CD14-positive monocyte (primary cell): Measurements from ENCODE around the gene TUBAL3. TPM values are rescaled to one million over a fixed set of nuclear protein-coding genes. Genes with fewer than 3 reads are reported as not detected.

Experiments
- DNase-seq, 3 donors: peaks; one replicate each; pipeline ENCODE4 v3.0.0-alpha.2; 2011 to 2022
- H2AFZ ChIP-seq: 2 replicates; pipeline ENCODE4 v1.6.0; 2012; ENCODE audit warnings: mild to moderate bottlenecking, low read depth, low read length, inconsistent platforms; ENCODE audit not compliant: insufficient read depth, poor library complexity, severe bottlenecking
- H3K27ac ChIP-seq, 2 donors: 1 replicate in 1 of 2; 2 replicates in 1 of 2; pipeline ENCODE4 v1.5.1; 2012 to 2013; ENCODE audit warnings: low read length in 2 of 2, control low read depth in 1 of 2, inconsistent platforms in 1 of 2, low read depth in 1 of 2, mild to moderate bottlenecking in 1 of 2
- H3K27me3 ChIP-seq, 2 donors: one replicate each; pipeline versions ENCODE4 v1.6.0 to v1.6.1; 2011 to 2013; ENCODE audit warnings: low read length in 2 of 2; ENCODE audit not compliant: control insufficient read depth in 2 of 2, insufficient read depth in 2 of 2
- H3K36me3 ChIP-seq, 2 donors: replicated peaks in 1 of 2; 1 replicate in 1 of 2; 2 replicates in 1 of 2; pipeline versions ENCODE4 v1.5.1 to v1.6.1; 2012 to 2013; ENCODE audit warnings: low read length in 2 of 2, control low read depth in 1 of 2, inconsistent platforms in 1 of 2, mild to moderate bottlenecking in 1 of 2; ENCODE audit not compliant: insufficient read depth in 2 of 2, control insufficient read depth in 1 of 2
- H3K4me1 ChIP-seq, 2 donors: 1 replicate in 1 of 2; 2 replicates in 1 of 2; pipeline versions ENCODE4 v1.5.1 to v1.6.1; 2012 to 2013; ENCODE audit warnings: low read length in 2 of 2, control low read depth in 1 of 2, inconsistent platforms in 1 of 2, mild to moderate bottlenecking in 1 of 2, moderate library complexity in 1 of 2; ENCODE audit not compliant: insufficient read depth in 2 of 2, control insufficient read depth in 1 of 2
- H3K4me2 ChIP-seq: replicated peaks from 2 replicates; pipeline ENCODE3; 2012; ENCODE audit warnings: low read length, moderate library complexity, mild to moderate bottlenecking; ENCODE audit not compliant: poor library complexity, severe bottlenecking; ENCODE audit errors: extremely low read depth
- H3K4me3 ChIP-seq, 3 experiments: fragments of 200-600 bp in 1 of 3; sonication (generic) in 1 of 3; replicated peaks in 1 of 3; 1 replicate in 2 of 3; 2 replicates in 1 of 3; pipeline ENCODE4 v1.5.1; 2011 to 2013; ENCODE audit warnings: low read length in 3 of 3, mild to moderate bottlenecking in 3 of 3, control low read depth in 2 of 3, low read depth in 2 of 3, inconsistent platforms in 1 of 3, moderate library complexity in 1 of 3
- H3K79me2 ChIP-seq: 2 replicates; pipeline ENCODE4 v1.6.0; 2012; ENCODE audit warnings: mild to moderate bottlenecking, control low read depth, inconsistent platforms, low read length, moderate library complexity; ENCODE audit not compliant: insufficient read depth
- H3K9ac ChIP-seq: 2 replicates; pipeline ENCODE4 v1.6.0; 2017; ENCODE audit warnings: low read length, mild to moderate bottlenecking; ENCODE audit not compliant: insufficient read depth, poor library complexity, severe bottlenecking
- H3K9me3 ChIP-seq, 2 donors: replicated peaks in 1 of 2; 1 replicate in 1 of 2; 2 replicates in 1 of 2; pipeline versions ENCODE4 v1.5.1 to v1.6.1; 2012 to 2013; ENCODE audit warnings: low read length in 2 of 2, control low read depth in 1 of 2; ENCODE audit not compliant: control insufficient read depth in 1 of 2, insufficient read depth in 1 of 2
- H4K20me1 ChIP-seq: 2 replicates; pipeline ENCODE4 v1.6.0; 2012; ENCODE audit warnings: mild to moderate bottlenecking, low read length, control low read depth, moderate library complexity; ENCODE audit not compliant: insufficient read depth
- H3K27ac Mint-ChIP-seq, 7 donors: one replicate each; pipeline ENCODE4 v1.8.0; 2020; ENCODE audit warnings: mild to moderate bottlenecking in 7 of 7, mixed read lengths in 7 of 7, moderate library complexity in 6 of 7, inconsistent platforms in 2 of 7
- H3K27me3 Mint-ChIP-seq, 3 donors: one replicate each; pipeline ENCODE4 v1.8.0; 2021 to 2022; ENCODE audit warnings: low read depth in 3 of 3, mild to moderate bottlenecking in 3 of 3, mixed read lengths in 3 of 3, moderate library complexity in 3 of 3, inconsistent platforms in 1 of 3
- H3K36me3 Mint-ChIP-seq, 2 donors: one replicate each; pipeline ENCODE4 v1.8.0; 2020; ENCODE audit warnings: mixed read lengths in 2 of 2, inconsistent platforms in 1 of 2, mild to moderate bottlenecking in 1 of 2
- H3K4me1 Mint-ChIP-seq: one replicate; pipeline ENCODE4 v1.8.0; 2020; ENCODE audit warnings: mild to moderate bottlenecking, mixed read lengths
- H3K4me3 Mint-ChIP-seq, 2 donors: one replicate each; pipeline ENCODE4 v1.8.0; 2020; ENCODE audit warnings: mild to moderate bottlenecking in 2 of 2, mixed read lengths in 2 of 2, moderate library complexity in 1 of 2
- H3K9me3 Mint-ChIP-seq, 7 donors: one replicate each; pipeline ENCODE4 v1.8.0; 2020 to 2022; ENCODE audit warnings: mixed read lengths in 7 of 7, mild to moderate bottlenecking in 6 of 7, moderate library complexity in 6 of 7, inconsistent platforms in 2 of 7
- WGBS: methylation state at CpG from one replicate; pipeline ENCODE4 v1.1.5; 2013; ENCODE audit warnings: missing lambda C conversion rate; ENCODE audit not compliant: insufficient coverage; 5-methylcytosine and 5-hydroxymethylcytosine counted together
- intact Hi-C, 2 donors: fragments of 100-400 bp; cut with micrococcal nuclease; formaldehyde crosslinking; loops; one replicate each; pipeline versions ENCODE4 v1.15.0 to v1.15.1; 2023
- polyA plus RNA-seq, 3 donors: library from polyadenylated mRNA; depleted of rRNA in 1 of 3; unstranded in 2 of 3; stranded (reverse) in 1 of 3; fragments of 300-500 nt in 2 of 3; fragments of >200 nt in 1 of 3; fragmentation: Illumina TruSeq in 2 of 3; gene quantifications; 1 replicate in 2 of 3; 2 replicates in 1 of 3; pipeline ENCODE4 v1.2.3, GENCODE V29; 2012 to 2021
- TF ChIP-seq, protein P1 (sequence below): fragments of 200-600 bp; IDR thresholded peaks from one replicate; pipeline ENCODE4 v1.8.0; 2022; ENCODE audit warnings: antibody characterized with exemption, mild to moderate bottlenecking

The TUBAL3 gene
- polyA plus RNA-seq, 3 donors = not detected

- Mint-ChIP-seq H3K4me1 (no peaks in the 10 kb centered on the region), H3K9me3 (peaks cover 0 to 2% (median 0%) of the 10 kb centered on the region in 7 donors), H3K36me3 (no peaks in the 10 kb centered on the region), H3K27me3 (peaks cover 0 to 9% (median 7%) of the 10 kb centered on the region in 3 donors), H3K27ac (no peak within 1 kb of the TSS), H3K4me3 (no peak within 1 kb of the TSS)
- Histone ChIP-seq H3K9me3 (no peaks in the 10 kb centered on the region), H3K27me3 (no peaks in the 10 kb centered on the region), H2AFZ (no peak within 1 kb of the TSS), H3K9ac (no peak within 1 kb of the TSS), H3K36me3 (no peaks in the 10 kb centered on the region), H3K4me3 (no peak within 1 kb of the TSS), H3K4me2 (no peak within 1 kb of the TSS), H3K27ac (no peak within 1 kb of the TSS), H4K20me1 (no peaks in the 10 kb centered on the region), H3K4me1 (no peaks in the 10 kb centered on the region), H3K79me2 (no peaks in the 10 kb centered on the region)
- no peak for DNase-seq
- WGBS = 87% methylated on average over 5 of the region's 21 CpGs
- TF ChIP-seq, protein P1, sequence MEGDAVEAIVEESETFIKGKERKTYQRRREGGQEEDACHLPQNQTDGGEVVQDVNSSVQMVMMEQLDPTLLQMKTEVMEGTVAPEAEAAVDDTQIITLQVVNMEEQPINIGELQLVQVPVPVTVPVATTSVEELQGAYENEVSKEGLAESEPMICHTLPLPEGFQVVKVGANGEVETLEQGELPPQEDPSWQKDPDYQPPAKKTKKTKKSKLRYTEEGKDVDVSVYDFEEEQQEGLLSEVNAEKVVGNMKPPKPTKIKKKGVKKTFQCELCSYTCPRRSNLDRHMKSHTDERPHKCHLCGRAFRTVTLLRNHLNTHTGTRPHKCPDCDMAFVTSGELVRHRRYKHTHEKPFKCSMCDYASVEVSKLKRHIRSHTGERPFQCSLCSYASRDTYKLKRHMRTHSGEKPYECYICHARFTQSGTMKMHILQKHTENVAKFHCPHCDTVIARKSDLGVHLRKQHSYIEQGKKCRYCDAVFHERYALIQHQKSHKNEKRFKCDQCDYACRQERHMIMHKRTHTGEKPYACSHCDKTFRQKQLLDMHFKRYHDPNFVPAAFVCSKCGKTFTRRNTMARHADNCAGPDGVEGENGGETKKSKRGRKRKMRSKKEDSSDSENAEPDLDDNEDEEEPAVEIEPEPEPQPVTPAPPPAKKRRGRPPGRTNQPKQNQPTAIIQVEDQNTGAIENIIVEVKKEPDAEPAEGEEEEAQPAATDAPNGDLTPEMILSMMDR = no peak
- intact Hi-C loops = no loop called here
These were observed 39.7 kb downstream of the TUBAL3 start, which contains the start of gene UCN3 for GRCh38 chr10:5364890-5365338. Gene UCN3, plus strand, starts transcription at chr10:5364966. Its CDS starts 8,755 bp downstream, at chr10:5373721.

GRCh38 chr10:5364374-5364773 is 40.3 kb downstream of the TUBAL3 start:
- H3K4me1 ChIP-seq = no peaks in the 10 kb centered on the region
- no peaks in the 10 kb centered on the region for H3K36me3 ChIP-seq
- no peak overlapping the region for H3K9ac ChIP-seq
- no peaks in the 10 kb centered on the region for H3K36me3 Mint-ChIP-seq
- H4K20me1 ChIP-seq = no peaks in the 10 kb centered on the region
- H3K4me3 Mint-ChIP-seq = no peak overlapping the region
- no peaks in the 10 kb centered on the region for H3K79me2 ChIP-seq
- no peak overlapping the region for H3K27ac ChIP-seq
- H2AFZ ChIP-seq = no peak overlapping the region
- no peak for DNase-seq
- H3K9me3 Mint-ChIP-seq = peaks cover 0 to 2% (median 0%) of the 10 kb centered on the region in 7 donors
- no peaks in the 10 kb centered on the region for H3K4me1 Mint-ChIP-seq
- peaks cover 0 to 9% (median 7%) of the 10 kb centered on the region in 3 donors for H3K27me3 Mint-ChIP-seq
- H3K4me2 ChIP-seq = no peak overlapping the region
- H3K27ac Mint-ChIP-seq = no peak overlapping the region
- no peak overlapping the region for H3K4me3 ChIP-seq
- H3K9me3 ChIP-seq = no peaks in the 10 kb centered on the region
- 92% methylated on average over 5 of the region's 11 CpGs for WGBS
- H3K27me3 ChIP-seq = no peaks in the 10 kb centered on the region
- intact Hi-C loops = no loop called here
- TF ChIP-seq, protein P1 = no peak
